GM18519 (cell line): ENCODE data around the gene TBC1D9B.
A peak's percentile ranks its signal among the peaks of the same experiment; 100 is the strongest.

Source experiments
- ATAC-seq: cut with Tn5 transposase; IDR thresholded peaks from one replicate; pipeline ENCODE4 v1.9.1; 2021; ENCODE audit warnings: mild to moderate bottlenecking, moderate library complexity; ENCODE audit not compliant: unreplicated experiment, low FRiP score

Gene TBC1D9B

GRCh38 chr5:179870952-179871351, 36.7 kb downstream of the TBC1D9B start:
- ATAC-seq = no peak

GRCh38 chr5:179870403-179870903, 37.2 kb downstream of the TBC1D9B start:
- no peak for ATAC-seq

- ATAC-seq = no peak
Observed at GRCh38 chr5:179869641-179870402, 37.9 kb downstream of the TBC1D9B start.

GRCh38 chr5:179869101-179869500, 38.6 kb downstream of the TBC1D9B start:
- ATAC-seq = no peak

GRCh38 chr5:179868541-179868940, 39.2 kb downstream of the TBC1D9B start:
- no peak for ATAC-seq

GRCh38 chr5:179867476-179867875, 40.2 kb downstream of the TBC1D9B start:
- no peak for ATAC-seq

GRCh38 chr5:179867079-179867465, 40.6 kb downstream of the TBC1D9B start:
- ATAC-seq = no peak

- ATAC-seq = no peak
Observed at GRCh38 chr5:179866241-179867078, 41.2 kb downstream of the TBC1D9B start.

- ATAC-seq = no peak
Observed at GRCh38 chr5:179865491-179866240, 42.0 kb downstream of the TBC1D9B start.

GRCh38 chr5:179864686-179865085, 43.0 kb downstream of the TBC1D9B start:
- no peak for ATAC-seq

GRCh38 chr5:179863449-179864085, 44.1 kb downstream of the TBC1D9B start:
- no peak for ATAC-seq

GRCh38 chr5:179862891-179863290, 44.8 kb downstream of the TBC1D9B start:
- no peak for ATAC-seq

GRCh38 chr5:179862296-179862695, 45.4 kb downstream of the TBC1D9B start:
- no peak for ATAC-seq

GRCh38 chr5:179860301-179860700, 47.4 kb downstream of the TBC1D9B start:
- no peak for ATAC-seq

- peak; percentile 90 for ATAC-seq
Observed at GRCh38 chr5:179858586-179859427, 48.9 kb downstream of the TBC1D9B start, which contains the start of gene MRNIP. Gene MRNIP (minus strand): TSS chr5:179858817. CDS start chr5:179858796, 21 bp downstream.

GRCh38 chr5:179858241-179858585, 49.5 kb downstream of the TBC1D9B start:
- peak; percentile 24 for ATAC-seq

GRCh38 chr5:179854356-179854755, 53.3 kb downstream of the TBC1D9B start:
- no peak for ATAC-seq

GRCh38 chr5:179852993-179853547, 54.6 kb downstream of the TBC1D9B start:
- ATAC-seq = peak; percentile 61

- ATAC-seq = no peak
Observed at GRCh38 chr5:179841621-179842020, 66.1 kb downstream of the TBC1D9B start.
